ENCODE data around the gene FRAS1.
"Not testable (repeated sequence)": the region's sequence is repeated elsewhere in the genome, so short reads cannot be mapped to it uniquely, and the experiment has no call there.

Gene FRAS1

DNA sequence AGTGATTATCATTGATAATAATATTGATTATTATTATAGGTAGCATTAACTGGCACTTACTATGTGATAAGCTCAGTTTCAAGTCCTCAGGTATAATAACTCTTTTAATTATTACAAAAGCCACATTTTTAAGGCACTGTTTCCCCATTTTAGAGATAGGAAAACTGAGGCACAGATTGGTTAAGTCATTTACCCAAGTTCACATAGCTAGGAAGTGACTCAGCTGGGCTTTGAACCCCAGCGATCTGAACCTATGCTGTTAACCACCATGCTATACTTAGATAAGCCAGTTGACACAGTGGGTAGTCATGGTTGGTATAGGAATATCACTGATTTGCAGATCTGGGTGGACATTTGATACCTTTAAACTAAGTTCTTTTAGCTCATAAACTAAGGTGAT is 110.4 kb downstream of the FRAS1 start:
- FAIRE-seq, result no peak

DNA sequence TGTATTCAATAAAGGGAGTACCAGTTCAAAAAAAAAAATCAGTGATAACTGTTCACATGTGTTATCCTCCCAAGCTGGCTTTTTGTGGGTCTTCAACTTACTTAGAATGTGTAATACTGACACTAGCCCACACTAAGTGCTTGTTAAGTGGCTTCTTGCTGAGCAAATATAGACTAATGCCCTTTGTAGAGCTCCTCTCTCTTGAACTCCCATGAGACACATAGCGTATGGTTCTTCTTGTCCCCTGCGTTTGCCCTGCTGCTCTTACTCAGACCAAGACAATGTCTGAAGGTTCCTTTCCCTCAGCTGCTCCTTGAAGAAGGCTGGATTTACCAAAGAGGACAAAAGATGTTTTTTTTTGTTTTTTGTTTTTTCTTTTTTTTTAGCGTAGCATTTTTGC is 110.9 kb downstream of the FRAS1 start:
- no peak for FAIRE-seq

- no peak for FAIRE-seq
Observed at GRCh38 chr4:78169728-78170127, 112.6 kb downstream of the FRAS1 start.

DNA sequence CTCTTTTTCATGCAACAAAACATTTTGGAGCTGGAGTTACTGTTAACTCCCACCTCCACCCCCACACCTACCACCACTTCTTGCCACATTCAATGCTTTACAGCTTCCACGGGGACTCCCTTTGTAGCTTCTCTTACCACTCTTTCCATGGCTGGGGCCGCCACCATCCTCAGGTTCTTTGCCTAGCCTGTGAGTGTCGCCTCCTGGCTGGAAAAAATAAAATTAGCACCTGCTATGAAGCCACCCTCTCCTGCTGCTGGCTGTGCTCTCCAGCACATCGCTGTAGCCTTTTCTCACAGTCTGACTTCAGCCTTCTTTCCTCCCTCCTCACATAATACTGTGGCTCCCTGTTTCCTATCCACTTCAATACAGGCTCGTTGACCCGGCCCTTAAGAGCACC is 114.4 kb downstream of the FRAS1 start:
- no peak for FAIRE-seq

GRCh38 chr4:78174891-78175290 is 117.8 kb downstream of the FRAS1 start:
- FAIRE-seq, result no peak

GRCh38 chr4:78179196-78179595 is 122.1 kb downstream of the FRAS1 start:
- no peak for FAIRE-seq

DNA sequence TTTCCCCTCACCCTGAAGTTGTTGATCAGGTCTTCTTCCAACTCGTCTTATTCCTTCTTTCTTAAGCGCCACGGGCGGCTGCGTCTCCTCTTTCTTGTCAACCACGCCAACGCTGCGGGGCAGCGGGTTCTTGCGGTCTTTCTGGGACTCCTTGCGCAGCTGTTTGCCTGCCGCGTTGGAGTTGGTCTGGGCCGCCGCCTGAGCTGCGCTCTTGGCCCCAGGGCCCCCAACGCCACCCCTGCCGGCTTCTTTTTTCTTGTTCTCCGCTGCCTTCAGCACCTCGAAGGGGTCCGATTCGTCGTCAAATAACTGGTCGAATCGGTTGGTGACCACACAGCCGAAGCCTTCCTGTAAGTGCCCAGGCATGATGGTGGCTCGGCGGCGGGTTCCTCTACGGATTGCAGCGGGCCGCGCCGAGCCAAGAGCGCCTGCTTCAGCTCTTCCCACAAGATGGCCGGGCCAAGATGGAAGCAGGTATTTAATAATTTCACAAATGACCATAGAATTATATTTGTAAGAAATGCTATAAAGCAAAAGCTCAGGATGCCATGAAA is 124.6 kb downstream of the FRAS1 start:
- FAIRE-seq, result not testable (repeated sequence)

DNA sequence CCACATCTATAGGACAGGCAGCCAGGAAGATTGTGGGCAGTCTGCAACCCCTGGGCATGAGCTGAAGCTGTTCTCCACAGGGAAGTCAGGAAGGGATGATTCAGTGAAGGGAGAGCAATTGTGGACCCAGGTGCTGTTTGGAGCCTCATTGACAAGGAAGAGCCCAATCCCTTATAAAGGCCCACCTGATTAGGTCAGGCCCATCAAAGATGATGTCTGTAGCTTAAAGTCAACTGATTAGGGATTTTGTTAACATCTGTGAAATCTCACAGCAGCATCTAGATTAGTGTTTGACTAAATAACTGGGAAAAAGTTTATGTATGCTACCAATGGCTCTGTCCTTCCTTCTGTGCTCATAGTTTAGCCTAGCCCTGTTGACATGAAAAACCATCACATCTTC is 127.5 kb downstream of the FRAS1 start:
- no peak for FAIRE-seq

DNA sequence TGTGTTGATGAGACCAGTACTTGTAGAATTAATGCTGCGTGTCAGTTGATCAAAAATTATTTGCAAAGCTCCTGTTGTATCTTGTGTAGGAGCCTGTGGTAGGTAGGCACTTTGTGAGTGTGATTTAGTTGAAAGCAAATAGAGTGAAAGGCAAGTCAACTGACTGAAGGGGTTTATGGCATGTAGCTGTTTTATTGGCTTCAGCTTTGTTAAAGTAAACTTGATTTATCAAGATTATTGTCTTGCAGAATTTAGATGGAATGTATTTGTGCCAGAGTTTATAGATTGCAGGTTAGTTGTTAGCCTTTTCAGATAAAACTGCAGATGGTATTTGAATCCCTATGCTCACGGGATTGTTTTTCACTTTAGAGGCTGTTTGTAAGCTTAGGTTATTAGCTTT is 128.0 kb downstream of the FRAS1 start:
- peak; percentile 55 for FAIRE-seq

- no peak for FAIRE-seq
Observed at GRCh38 chr4:78186597-78187543, 129.7 kb downstream of the FRAS1 start.

DNA sequence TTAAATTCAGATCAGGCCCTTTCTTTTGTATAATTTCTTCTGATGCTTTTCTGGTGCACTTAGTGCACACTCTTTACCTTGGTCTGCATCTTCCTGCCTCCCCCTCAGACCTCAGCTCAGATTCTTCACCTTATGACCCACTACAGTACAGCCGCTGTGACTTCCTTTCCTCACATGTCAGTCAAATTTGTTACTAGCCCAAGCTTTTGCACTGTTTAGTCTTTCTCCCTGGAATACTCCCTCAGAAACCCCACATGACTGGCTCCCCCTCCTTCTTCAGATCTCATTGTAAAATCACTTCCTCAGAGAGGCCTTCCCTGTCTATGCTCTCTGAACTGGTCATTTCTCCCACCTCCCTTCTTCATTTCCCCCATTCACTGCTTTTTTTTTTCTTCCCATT is 132.9 kb downstream of the FRAS1 start:
- no peak for FAIRE-seq

DNA sequence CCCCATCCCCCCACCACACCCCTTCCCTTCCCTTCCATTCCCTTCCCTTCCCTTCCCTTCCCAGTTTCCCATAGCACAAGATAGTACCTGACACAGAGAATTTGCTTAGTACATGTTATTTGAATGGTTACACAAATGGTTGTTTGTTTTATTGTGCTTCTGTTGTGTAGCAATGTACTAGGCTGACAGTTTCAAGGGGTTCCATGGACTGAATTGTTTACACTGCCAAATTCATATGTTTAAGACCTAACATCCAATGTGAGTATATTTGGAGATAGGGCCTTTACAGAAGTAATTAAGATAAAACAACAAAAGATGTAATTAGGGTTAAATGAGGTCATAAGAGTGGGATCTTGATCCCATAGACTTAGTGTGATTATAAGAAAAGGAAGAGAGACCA is 133.5 kb downstream of the FRAS1 start:
- FAIRE-seq, result no peak

DNA sequence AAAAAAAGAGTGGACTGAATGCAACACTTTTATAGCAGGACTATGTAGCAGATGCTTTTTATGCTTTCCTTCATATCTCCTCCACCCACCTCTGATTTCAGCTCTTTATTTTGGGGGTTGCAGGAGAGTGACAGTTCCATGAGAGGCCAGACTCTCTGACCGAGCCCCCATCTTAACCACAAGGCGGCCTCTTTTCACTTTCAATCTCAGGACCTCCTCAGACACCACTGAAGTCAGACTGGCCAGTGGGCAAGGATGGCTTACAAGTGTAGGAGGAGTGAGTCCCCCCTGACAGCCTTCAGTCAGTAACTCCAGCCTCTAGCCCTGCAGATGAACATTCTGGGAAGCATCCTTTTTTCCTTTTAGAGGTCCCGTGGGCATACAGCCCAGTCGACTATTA is 140.8 kb downstream of the FRAS1 start:
- FAIRE-seq, result no peak

- no peak for FAIRE-seq
Observed at GRCh38 chr4:78199984-78200383, 142.9 kb downstream of the FRAS1 start.

DNA sequence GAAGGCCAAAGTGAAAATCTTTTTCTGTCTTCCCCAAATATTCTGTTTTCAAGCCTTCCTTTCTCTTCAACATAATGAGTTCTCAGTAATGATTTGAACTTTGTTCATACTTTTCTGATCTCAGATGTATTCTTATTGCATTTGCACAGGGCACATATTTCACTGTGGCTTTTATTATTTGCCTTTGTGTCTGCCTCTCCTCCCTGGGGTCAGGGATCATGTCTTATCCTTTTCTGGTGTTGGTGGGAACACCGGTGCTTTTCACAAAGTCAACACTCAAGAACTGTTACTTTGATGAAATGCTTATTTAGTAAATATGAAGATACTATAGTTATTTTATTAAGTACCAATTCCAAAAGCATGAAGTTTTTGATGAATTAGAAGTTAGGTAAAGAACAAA is 143.8 kb downstream of the FRAS1 start:
- FAIRE-seq, result no peak

DNA sequence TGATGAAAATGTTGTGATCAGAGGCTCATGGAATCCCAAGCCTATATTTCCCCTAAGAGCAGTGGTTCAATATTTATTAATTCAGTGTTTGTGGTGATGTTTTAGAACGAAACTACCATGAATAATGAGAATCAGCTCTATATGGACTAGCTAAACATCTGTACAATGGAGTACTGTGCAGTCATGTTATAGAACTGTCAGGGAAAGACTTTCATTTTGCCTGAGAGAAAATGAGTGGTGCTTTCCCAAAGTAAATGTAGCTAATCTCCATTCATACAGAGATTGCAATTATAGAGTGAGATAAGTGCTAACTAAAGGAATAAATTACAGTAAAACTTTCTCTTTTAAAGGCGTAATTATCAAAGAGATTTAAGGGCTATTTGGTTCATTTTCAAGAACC is 147.1 kb downstream of the FRAS1 start:
- no peak for FAIRE-seq

DNA sequence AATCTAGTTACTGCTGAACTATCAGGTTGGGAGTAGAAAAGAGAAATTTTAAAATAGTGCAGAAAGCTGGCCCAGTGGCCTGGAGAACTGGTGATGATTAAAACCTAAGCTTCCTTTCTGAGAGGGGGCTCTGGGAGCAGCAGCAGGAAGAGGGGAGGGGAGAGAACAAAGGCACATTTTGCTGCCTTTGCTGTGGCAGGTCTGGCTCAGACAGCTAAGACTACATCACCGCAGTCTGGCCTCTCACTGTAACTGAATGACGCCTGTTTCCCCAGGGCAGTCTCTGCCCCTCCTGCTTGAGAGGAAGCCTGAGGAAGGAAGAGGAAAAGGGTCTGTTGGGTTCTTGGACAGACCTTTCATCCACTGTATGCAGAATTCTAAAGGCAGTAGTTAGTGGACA is 148.5 kb downstream of the FRAS1 start:
- no peak for FAIRE-seq

- FAIRE-seq, result no peak
Observed at GRCh38 chr4:78207541-78207940, 150.4 kb downstream of the FRAS1 start.

GRCh38 chr4:78207951-78208350 is 150.8 kb downstream of the FRAS1 start:
- FAIRE-seq, result no peak

GRCh38 chr4:78208896-78209295 is 151.8 kb downstream of the FRAS1 start:
- FAIRE-seq, result not testable (repeated sequence)

- FAIRE-seq, result no peak
Observed at GRCh38 chr4:78210694-78211410, 153.7 kb downstream of the FRAS1 start.

GRCh38 chr4:78213218-78213617 is 156.1 kb downstream of the FRAS1 start:
- no peak for FAIRE-seq

DNA sequence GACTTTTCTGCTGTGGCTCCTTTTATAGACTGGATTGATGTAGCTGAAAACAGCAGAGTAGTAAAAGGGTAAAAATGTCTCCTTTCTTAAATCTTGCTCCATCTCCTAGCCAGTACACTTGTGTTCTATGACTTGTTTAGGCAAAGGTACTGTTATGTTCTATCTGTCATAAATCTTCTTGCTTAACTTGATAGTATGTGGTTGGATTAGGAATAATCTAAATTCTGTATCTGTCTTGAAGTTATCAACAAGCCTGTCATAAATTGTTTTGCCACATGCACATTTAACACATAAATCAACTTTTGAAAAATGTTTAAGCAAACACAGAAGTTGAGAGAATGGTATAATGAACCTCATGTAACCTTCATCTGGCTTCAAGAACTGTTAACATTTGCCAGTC is 157.0 kb downstream of the FRAS1 start:
- FAIRE-seq, result no peak

DNA sequence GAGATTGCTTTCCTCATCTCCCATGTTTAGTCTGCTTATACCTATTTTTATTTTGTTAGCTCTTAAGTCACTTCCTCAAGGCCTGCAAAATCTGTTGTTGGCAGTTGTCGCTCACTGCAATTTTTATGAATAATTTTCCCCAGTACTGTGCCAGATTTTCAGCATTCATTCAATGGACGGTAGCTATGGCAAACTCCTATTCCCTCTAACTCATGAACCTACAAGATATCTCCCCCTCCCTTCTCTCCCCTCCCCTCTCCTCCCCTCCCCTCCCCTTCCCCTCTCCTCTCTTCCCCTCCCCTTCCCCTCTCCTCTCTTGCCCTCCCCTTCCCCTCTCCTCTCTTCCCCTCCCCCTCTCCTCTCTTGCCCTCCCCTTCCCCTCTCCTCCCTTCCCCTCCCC is 160.4 kb downstream of the FRAS1 start:
- FAIRE-seq, result no peak
